ENCODE results near the gene TPSD1. TPM values are rescaled to one million over a fixed set of nuclear protein-coding genes. Genes with fewer than 3 reads are reported as not detected.
A peak's percentile ranks its signal among the peaks of the same experiment; 100 is the strongest.
"Not testable (repeated sequence)": the region's sequence is repeated elsewhere in the genome, so short reads cannot be mapped to it uniquely, and the experiment has no call there.

Gene TPSD1
- total RNA-seq, 1 experiment from 2014 or later = not detected

GRCh38 chr16:1241081-1241480 is 14.8 kb upstream of the TPSD1 start:
- H3K4me1 ChIP-seq (ENCODE audit: insufficient read depth, low read length); H4K20me1 ChIP-seq (ENCODE audit: control insufficient read depth, insufficient read depth, insufficient read length); H2BK20ac ChIP-seq (ENCODE audit: low read depth, low read length, poor library complexity, severe bottlenecking); H3K4ac ChIP-seq (ENCODE audit: low read depth, low read length); H3K56ac ChIP-seq (ENCODE audit: insufficient read length, low read depth, low read length); H2BK5ac ChIP-seq (ENCODE audit: insufficient read length, low read length); H4K8ac ChIP-seq (replicated peaks; ENCODE audit: insufficient read length, low read depth, low read length); H3K36me3 Mint-ChIP-seq (ENCODE audit: insufficient read depth in 1 of 3, low read depth in 3 of 3); DNase-seq; H3K23ac ChIP-seq (ENCODE audit: insufficient read length, low read depth, low read length); H2AFZ ChIP-seq (ENCODE audit: low read length); H3K9me3 Mint-ChIP-seq; H3K9me3 ChIP-seq (ENCODE audit: control insufficient read depth, low read depth, low read length); H3K79me1 ChIP-seq (ENCODE audit: insufficient read depth, low read depth, low read length, poor library complexity, severe bottlenecking); H4K5ac ChIP-seq (ENCODE audit: insufficient read length, low read depth, low read length); H3K9ac ChIP-seq (ENCODE audit: extremely low read depth, insufficient read length, low read length); H3K4me2 ChIP-seq (ENCODE audit: insufficient read depth, insufficient read length, low read length); H3K14ac ChIP-seq (ENCODE audit: insufficient read depth, low read length); H2BK120ac ChIP-seq (ENCODE audit: low read depth, low read length, poor library complexity, severe bottlenecking); H3K18ac ChIP-seq (ENCODE audit: insufficient read length, low read depth, low read length); H2AK5ac ChIP-seq (ENCODE audit: insufficient read length, low read length); H2BK15ac ChIP-seq (ENCODE audit: low read depth, low read length); H4K91ac ChIP-seq (ENCODE audit: insufficient read length, low read depth, low read length); H3K4me3 Mint-ChIP-seq; H3T11ph ChIP-seq (ENCODE audit: low read length); H3K27ac ChIP-seq (ENCODE audit: insufficient read length, low read depth, low read length); H3K23me2 ChIP-seq (ENCODE audit: insufficient read length, low read depth, low read length, poor library complexity, severe bottlenecking); H3K27me3 ChIP-seq (ENCODE audit: insufficient read depth, low read length); H2BK12ac ChIP-seq (ENCODE audit: insufficient read length, low read depth, low read length); H3K27ac Mint-ChIP-seq; H3K79me2 ChIP-seq (ENCODE audit: insufficient read depth, low read length): not testable (repeated sequence)
- no CpG with 5 or more reads among the region's 15 CpGs for WGBS (ENCODE audit: extremely low coverage, insufficient read length, low lambda C conversion rate)
- peaks cover 33% of the 10 kb centered on the region for H3K27me3 Mint-ChIP-seq (ENCODE audit: low read depth)
- H3K4me1 Mint-ChIP-seq = peaks cover 0 to 13% of the 10 kb centered on the region in 2 experiments; a peak in 3 of 4 replicates

- H3K27ac ChIP-seq (ENCODE audit: insufficient read length, low read depth, low read length); H3K4me1 Mint-ChIP-seq; H4K5ac ChIP-seq (ENCODE audit: insufficient read length, low read depth, low read length); H3K56ac ChIP-seq (ENCODE audit: insufficient read length, low read depth, low read length); H3K4ac ChIP-seq (ENCODE audit: low read depth, low read length); H2BK5ac ChIP-seq (ENCODE audit: insufficient read length, low read length); H3K23ac ChIP-seq (ENCODE audit: insufficient read length, low read depth, low read length); H4K91ac ChIP-seq (ENCODE audit: insufficient read length, low read depth, low read length); H3K9me3 ChIP-seq (ENCODE audit: control insufficient read depth, low read depth, low read length); DNase-seq; H4K20me1 ChIP-seq (ENCODE audit: control insufficient read depth, insufficient read depth, insufficient read length); H2BK15ac ChIP-seq (ENCODE audit: low read depth, low read length); H2BK20ac ChIP-seq (ENCODE audit: low read depth, low read length, poor library complexity, severe bottlenecking); H2AK5ac ChIP-seq (ENCODE audit: insufficient read length, low read length); H3K27me3 ChIP-seq (ENCODE audit: insufficient read depth, low read length); H4K8ac ChIP-seq (replicated peaks; ENCODE audit: insufficient read length, low read depth, low read length); H3K4me1 ChIP-seq (ENCODE audit: insufficient read depth, low read length); H3T11ph ChIP-seq (ENCODE audit: low read length); H3K14ac ChIP-seq (ENCODE audit: insufficient read depth, low read length); H3K36me3 Mint-ChIP-seq (ENCODE audit: insufficient read depth in 1 of 3, low read depth in 3 of 3); H2BK120ac ChIP-seq (ENCODE audit: low read depth, low read length, poor library complexity, severe bottlenecking); H3K23me2 ChIP-seq (ENCODE audit: insufficient read length, low read depth, low read length, poor library complexity, severe bottlenecking); H3K9ac ChIP-seq (ENCODE audit: extremely low read depth, insufficient read length, low read length); H3K4me2 ChIP-seq (ENCODE audit: insufficient read depth, insufficient read length, low read length); H3K79me1 ChIP-seq (ENCODE audit: insufficient read depth, low read depth, low read length, poor library complexity, severe bottlenecking); H2BK12ac ChIP-seq (ENCODE audit: insufficient read length, low read depth, low read length); H3K9me3 Mint-ChIP-seq; H3K4me3 Mint-ChIP-seq; H2AFZ ChIP-seq (ENCODE audit: low read length); H3K79me2 ChIP-seq (ENCODE audit: insufficient read depth, low read length); H3K18ac ChIP-seq (ENCODE audit: insufficient read length, low read depth, low read length): not testable (repeated sequence)
- H3K27ac Mint-ChIP-seq = peak overlapping the region in 1 of 3 experiments; percentile 70; a peak in 1 of 7 replicates
- no CpG with 5 or more reads among the region's 11 CpGs for WGBS (ENCODE audit: extremely low coverage, insufficient read length, low lambda C conversion rate)
- H3K27me3 Mint-ChIP-seq (ENCODE audit: low read depth) = peaks cover 48% of the 10 kb centered on the region
Observed at GRCh38 chr16:1243363-1243762, 12.5 kb upstream of the TPSD1 start.
